Neuronal stem cell (in vitro differentiated cells): Measurements from ENCODE around the gene DUSP14.

Experiments used
- DNase-seq: peaks from one replicate; pipeline ENCODE4 v3.0.0-alpha.2; 2013; ENCODE audit warnings: low spot score
- H2AFZ ChIP-seq: one replicate; pipeline ENCODE4 v1.6.1; 2013; ENCODE audit warnings: mild to moderate bottlenecking, low read length, inconsistent platforms
- H2AK5ac ChIP-seq: 2 replicates; pipeline ENCODE4 v1.6.1; 2013; ENCODE audit warnings: low read depth, mild to moderate bottlenecking, inconsistent platforms, low read length, moderate library complexity, mixed read lengths
- H2BK120ac ChIP-seq: 2 replicates; pipeline ENCODE4 v1.6.1; 2013; ENCODE audit warnings: low read depth, mild to moderate bottlenecking, inconsistent platforms, low read length, moderate library complexity, mixed read lengths
- H2BK12ac ChIP-seq: one replicate; pipeline ENCODE4 v1.6.1; 2013; ENCODE audit warnings: low read length, inconsistent platforms
- H2BK15ac ChIP-seq: 2 replicates; pipeline ENCODE4 v1.6.1; 2013; ENCODE audit warnings: mild to moderate bottlenecking, low read length, inconsistent platforms, mixed read lengths
- H2BK5ac ChIP-seq: one replicate; pipeline ENCODE4 v1.6.1; 2013; ENCODE audit warnings: inconsistent platforms, mild to moderate bottlenecking, low read length, moderate library complexity
- H3K14ac ChIP-seq: one replicate; pipeline ENCODE4 v1.6.1; 2013; ENCODE audit warnings: low read length, inconsistent platforms
- H3K18ac ChIP-seq: 2 replicates; pipeline ENCODE4 v1.6.1; 2013; ENCODE audit warnings: low read length, inconsistent platforms
- H3K23ac ChIP-seq: 2 replicates; pipeline ENCODE4 v1.6.1; 2013; ENCODE audit warnings: low read depth, mild to moderate bottlenecking, mixed read lengths, low read length, inconsistent platforms; ENCODE audit not compliant: poor library complexity
- H3K27ac ChIP-seq: replicated peaks from 3 replicates; pipeline ENCODE4 v1.5.1; 2013; ENCODE audit warnings: low read length, inconsistent platforms
- H3K27me3 ChIP-seq, 3 experiments: 2 replicates each; pipeline ENCODE4 v1.6.1; 2013; ENCODE audit warnings: low read length in 3 of 3, mild to moderate bottlenecking in 2 of 3, inconsistent platforms in 1 of 3, low read depth in 1 of 3, mixed read lengths in 1 of 3, moderate library complexity in 1 of 3; ENCODE audit not compliant: control insufficient read depth in 3 of 3, insufficient read depth in 3 of 3
- H3K36me3 ChIP-seq, 2 donors: replicated peaks in 1 of 2; 2 replicates each; pipeline ENCODE4 v1.6.1; 2013; ENCODE audit warnings: low read length in 2 of 2; ENCODE audit not compliant: control insufficient read depth in 2 of 2, insufficient read depth in 2 of 2
- H3K4ac ChIP-seq: 2 replicates; pipeline ENCODE4 v1.6.1; 2013; ENCODE audit warnings: inconsistent platforms, mild to moderate bottlenecking, low read length, moderate library complexity
- H3K4me1 ChIP-seq, 2 donors: 1 replicate in 1 of 2; 2 replicates in 1 of 2; pipeline ENCODE4 v1.6.1; 2013; ENCODE audit warnings: low read length in 2 of 2, low read depth in 1 of 2; ENCODE audit not compliant: control insufficient read depth in 2 of 2, insufficient read depth in 1 of 2
- H3K4me2 ChIP-seq: one replicate; pipeline ENCODE4 v1.6.1; 2013; ENCODE audit warnings: mild to moderate bottlenecking, low read length, inconsistent platforms; ENCODE audit not compliant: insufficient read depth, poor library complexity, severe bottlenecking
- H3K4me3 ChIP-seq, 2 donors: 2 replicates each; pipeline ENCODE4 v1.5.1; 2013; ENCODE audit warnings: low read length in 2 of 2, mild to moderate bottlenecking in 2 of 2, inconsistent platforms in 1 of 2, moderate library complexity in 1 of 2
- H3K79me1 ChIP-seq: one replicate; pipeline ENCODE4 v1.6.1; 2013; ENCODE audit warnings: low read depth, mild to moderate bottlenecking, inconsistent platforms, low read length, moderate library complexity
- H3K9ac ChIP-seq: one replicate; pipeline ENCODE4 v1.6.1; 2013; ENCODE audit warnings: mild to moderate bottlenecking, low read depth, low read length, inconsistent platforms; ENCODE audit not compliant: poor library complexity
- H3K9me3 ChIP-seq, 2 donors: replicated peaks in 1 of 2; 2 replicates each; pipeline versions ENCODE3 to v1.6.1; 2013; ENCODE audit warnings: low read length in 2 of 2, mild to moderate bottlenecking in 2 of 2, inconsistent platforms in 1 of 2, low read depth in 1 of 2, mixed read lengths in 1 of 2, moderate library complexity in 1 of 2; ENCODE audit not compliant: control insufficient read depth in 2 of 2, insufficient read depth in 1 of 2
- H4K8ac ChIP-seq: one replicate; pipeline ENCODE4 v1.6.1; 2013; ENCODE audit warnings: low read depth, mild to moderate bottlenecking, inconsistent platforms, low read length, moderate library complexity
- H4K91ac ChIP-seq: one replicate; pipeline ENCODE4 v1.6.1; 2013; ENCODE audit warnings: low read length, low read depth, mild to moderate bottlenecking, inconsistent platforms; ENCODE audit not compliant: poor library complexity
- WGBS, 2 donors: extraction: QIAGEN DNeasy Blood & Tissue Kit; methylation state at CpG; one replicate each; pipeline ENCODE4 v1.1.7; 2013; ENCODE audit warnings: missing lambda C conversion rate in 2 of 2, mixed read lengths in 1 of 2; ENCODE audit not compliant: insufficient read length in 2 of 2, insufficient replicate concordance in 1 of 2; ENCODE audit errors: extremely low coverage in 2 of 2; 5-methylcytosine and 5-hydroxymethylcytosine counted together

Gene DUSP14

DNA sequence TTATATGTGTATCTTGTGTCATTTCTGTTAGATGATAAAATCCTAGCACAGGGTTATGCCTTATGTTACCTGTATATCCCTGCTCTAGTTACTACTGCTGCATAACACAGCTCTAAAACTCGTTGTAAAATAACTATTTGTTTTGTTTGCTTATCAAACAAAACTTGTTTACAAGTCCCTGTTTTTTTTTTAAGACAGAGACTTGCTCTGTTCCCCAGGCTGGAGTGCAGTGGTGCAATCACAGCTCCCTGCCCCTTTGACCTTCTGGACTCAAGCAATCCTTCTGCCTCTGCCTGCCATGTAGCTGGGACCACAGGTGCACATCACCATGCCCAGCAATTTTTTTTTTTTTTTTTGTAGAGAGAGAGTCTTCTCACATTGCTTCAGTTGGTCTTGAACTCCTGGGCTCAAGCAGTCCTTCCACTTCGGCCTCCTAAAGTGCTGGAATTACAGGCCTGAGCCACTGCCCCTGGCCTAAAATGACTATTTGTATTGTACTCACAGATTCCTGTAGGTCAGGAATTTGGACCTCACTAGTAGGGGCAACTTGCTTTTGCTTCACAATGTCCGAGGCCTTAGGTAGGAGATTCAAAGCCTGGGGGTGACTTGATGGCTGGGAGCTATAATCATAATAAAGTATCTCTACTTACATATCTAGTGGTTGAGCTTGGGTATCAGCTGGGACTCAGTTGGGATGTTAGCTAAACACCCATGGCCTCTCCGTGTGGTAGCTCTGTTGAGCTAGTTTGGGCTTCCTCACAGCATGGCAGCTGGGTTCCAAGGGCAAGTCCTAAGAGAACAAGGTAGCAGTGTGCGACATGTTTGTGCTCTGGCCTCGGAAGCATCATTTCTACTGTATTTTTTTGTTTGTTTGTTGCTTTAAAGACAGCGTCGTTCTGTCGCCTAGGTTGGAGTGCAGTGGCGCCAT, 12.6 kb downstream of the DUSP14 start:
- H2AFZ ChIP-seq: no peak overlapping the region

DNA sequence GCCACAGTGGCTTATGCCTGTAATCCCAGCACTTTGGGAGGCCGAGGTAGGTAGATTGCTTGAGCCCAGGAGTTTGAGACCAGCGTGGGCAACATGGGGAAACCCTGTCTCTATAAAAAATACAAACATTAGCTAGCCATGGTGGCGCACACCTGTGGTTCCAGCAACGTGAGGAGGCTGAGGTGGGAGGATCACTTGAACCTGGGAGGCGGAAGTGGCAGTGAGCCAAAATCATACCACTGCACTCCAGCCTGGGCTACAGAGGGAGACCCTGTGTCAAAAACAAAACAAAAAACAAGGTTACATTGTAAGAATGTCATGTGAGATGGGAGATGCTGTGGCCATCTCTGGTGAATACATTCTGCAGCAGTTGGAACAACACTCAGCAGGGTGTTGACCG, 13.5 kb downstream of the DUSP14 start:
- H3K14ac ChIP-seq: no peak overlapping the region
- H2AFZ ChIP-seq: no peak overlapping the region
- H4K91ac ChIP-seq: no peak overlapping the region
- no peak overlapping the region for H4K8ac ChIP-seq
- no CpG with 5 or more reads among the region's 6 CpGs for whole genome bisulfite sequencing, 2 donors
- no peak overlapping the region for H3K4me3 ChIP-seq
- H3K18ac ChIP-seq: no peak overlapping the region
- H2BK5ac ChIP-seq: no peak overlapping the region
- H2AK5ac ChIP-seq: no peak overlapping the region
- DNase-seq: no peak
- H3K27me3 ChIP-seq: no peaks in the 10 kb centered on the region
- peaks cover 2% of the 10 kb centered on the region for H3K79me1 ChIP-seq
- H2BK12ac ChIP-seq: no peak overlapping the region
- H3K4me2 ChIP-seq: no peak overlapping the region
- H3K4ac ChIP-seq: no peak overlapping the region
- H3K23ac ChIP-seq: no peak overlapping the region
- H3K4me1 ChIP-seq: peaks cover 0 to 3% of the 10 kb centered on the region in 2 donors
- no peak overlapping the region for H3K27ac ChIP-seq
- peaks cover 0 to 38% of the 10 kb centered on the region in 2 donors for H3K36me3 ChIP-seq
- no peak overlapping the region for H3K9ac ChIP-seq
- no peaks in the 10 kb centered on the region for H3K9me3 ChIP-seq
- no peak overlapping the region for H2BK15ac ChIP-seq
- H2BK120ac ChIP-seq: no peak overlapping the region

More for the DNA sequence above, 12.6 kb downstream of the DUSP14 start:
- no peak overlapping the region for H2BK15ac ChIP-seq
- no peak overlapping the region for H3K14ac ChIP-seq
- H2BK12ac ChIP-seq: no peak overlapping the region
- no peak overlapping the region for H2BK120ac ChIP-seq
- H3K9ac ChIP-seq: no peak overlapping the region
- no peak overlapping the region for H3K23ac ChIP-seq
- DNase-seq: no peak
- H3K9me3 ChIP-seq: no peaks in the 10 kb centered on the region
- H4K8ac ChIP-seq: no peak overlapping the region
- no peak overlapping the region for H4K91ac ChIP-seq
- no peak overlapping the region for H3K4me2 ChIP-seq
- H3K4me3 ChIP-seq: no peak overlapping the region
- H3K4ac ChIP-seq: no peak overlapping the region
- no peak overlapping the region for H2AK5ac ChIP-seq
- no CpG with 5 or more reads among the region's 10 CpGs for WGBS, 2 donors
- H3K36me3 ChIP-seq: peaks cover 0 to 34% of the 10 kb centered on the region in 2 donors
- no peak overlapping the region for H3K18ac ChIP-seq
- H3K4me1 ChIP-seq: peaks cover 0 to 3% of the 10 kb centered on the region in 2 donors
- H3K27ac ChIP-seq: no peak overlapping the region
- H2BK5ac ChIP-seq: no peak overlapping the region
- H3K79me1 ChIP-seq: peaks cover 2% of the 10 kb centered on the region
- H3K27me3 ChIP-seq: no peaks in the 10 kb centered on the region

DNA sequence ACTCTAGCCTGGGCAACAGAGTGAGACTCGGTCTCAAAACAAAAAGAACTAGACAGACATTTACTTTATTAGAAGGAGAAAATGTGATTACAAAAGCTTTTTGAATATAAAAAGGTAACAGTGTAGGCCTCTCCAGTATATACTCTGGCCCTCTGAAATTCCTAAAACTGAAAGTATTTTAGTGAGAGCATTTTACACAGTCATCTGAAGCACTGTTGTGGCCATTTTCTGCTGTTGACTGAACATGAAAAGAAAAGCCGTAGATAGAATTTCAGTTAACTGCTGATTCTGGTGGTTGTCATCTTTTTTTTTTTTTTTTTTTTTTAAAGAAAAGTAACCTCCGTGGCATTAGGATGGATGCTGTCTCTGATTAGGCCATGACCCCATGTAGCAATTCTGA, 15.6 kb downstream of the DUSP14 start:
- no peak overlapping the region for H3K9ac ChIP-seq

DNA sequence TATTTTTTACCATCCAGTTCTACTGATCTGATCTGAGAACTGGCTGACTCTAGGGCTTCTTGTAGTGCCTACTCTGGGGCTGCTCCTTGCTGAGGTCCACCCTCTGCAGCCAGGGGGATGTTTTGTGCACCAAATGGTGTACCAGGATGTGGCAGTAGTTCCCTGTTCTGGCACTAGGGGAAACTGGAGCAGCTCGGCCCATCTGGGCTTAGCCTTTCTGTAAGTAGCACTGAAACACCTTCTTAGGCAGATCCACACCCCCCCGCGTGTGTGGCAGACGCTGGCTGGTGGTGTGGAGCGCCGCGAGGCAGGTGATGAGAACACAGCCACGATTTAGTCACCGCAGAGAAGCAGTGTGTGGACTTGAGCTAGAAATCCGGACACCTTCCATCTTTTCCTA, 17.0 kb downstream of the DUSP14 start:
- no peak overlapping the region for H4K8ac ChIP-seq
- no peak overlapping the region for H3K23ac ChIP-seq
- H2BK5ac ChIP-seq: no peak overlapping the region
- no peaks in the 10 kb centered on the region for H3K27me3 ChIP-seq
- DNase-seq: peak; percentile 12
- H3K4me2 ChIP-seq: no peak overlapping the region
- H3K36me3 ChIP-seq: peaks cover 0 to 45% of the 10 kb centered on the region in 2 donors
- H3K79me1 ChIP-seq: peaks cover 2% of the 10 kb centered on the region
- H2BK12ac ChIP-seq: no peak overlapping the region
- H2BK15ac ChIP-seq: no peak overlapping the region
- peaks cover 0 to 3% of the 10 kb centered on the region in 2 donors for H3K4me1 ChIP-seq
- no peak overlapping the region for H2BK120ac ChIP-seq
- no CpG with 5 or more reads among the region's 10 CpGs for WGBS, 2 donors
- H3K27ac ChIP-seq: no peak overlapping the region
- H4K91ac ChIP-seq: no peak overlapping the region
- no peak overlapping the region for H3K14ac ChIP-seq
- no peak overlapping the region for H2AFZ ChIP-seq
- H3K9me3 ChIP-seq: no peaks in the 10 kb centered on the region
- no peak overlapping the region for H3K9ac ChIP-seq
- H3K4ac ChIP-seq: no peak overlapping the region
- no peak overlapping the region for H3K4me3 ChIP-seq
- H2AK5ac ChIP-seq: no peak overlapping the region
- H3K18ac ChIP-seq: peak overlapping the region; percentile 54

More for the DNA sequence above, 15.6 kb downstream of the DUSP14 start:
- H2BK15ac ChIP-seq: no peak overlapping the region
- no peak overlapping the region for H2BK5ac ChIP-seq
- H3K36me3 ChIP-seq: peaks cover 0 to 36% of the 10 kb centered on the region in 2 donors
- H2BK12ac ChIP-seq: no peak overlapping the region
- no peak overlapping the region for H3K4ac ChIP-seq
- H3K79me1 ChIP-seq: peaks cover 2% of the 10 kb centered on the region
- no peak overlapping the region for H3K14ac ChIP-seq
- no peaks in the 10 kb centered on the region for H3K9me3 ChIP-seq
- H4K8ac ChIP-seq: no peak overlapping the region
- no peak overlapping the region for H2BK120ac ChIP-seq
- H4K91ac ChIP-seq: no peak overlapping the region
- no peak overlapping the region for H2AK5ac ChIP-seq
- H3K27ac ChIP-seq: no peak overlapping the region
- no peak overlapping the region for H3K4me2 ChIP-seq
- H3K18ac ChIP-seq: no peak overlapping the region
- no peaks in the 10 kb centered on the region for H3K27me3 ChIP-seq
- no peak for DNase-seq
- H3K4me1 ChIP-seq: peaks cover 0 to 3% of the 10 kb centered on the region in 2 donors
- no peak overlapping the region for H2AFZ ChIP-seq
- no peak overlapping the region for H3K4me3 ChIP-seq
- WGBS, 2 donors: no CpG with 5 or more reads among the region's 3 CpGs
- no peak overlapping the region for H3K23ac ChIP-seq
